GM21619 (cell line): ENCODE measurements around the gene UGT1A3.
"Not testable (repeated sequence)": the region's sequence is repeated elsewhere in the genome, so short reads cannot be mapped to it uniquely, and the experiment has no call there.

ENCODE experiments used
- ATAC-seq: cut with Tn5 transposase; IDR thresholded peaks from one replicate; pipeline ENCODE4 v1.9.1; 2021; ENCODE audit not compliant: unreplicated experiment

The UGT1A3 gene

DNA sequence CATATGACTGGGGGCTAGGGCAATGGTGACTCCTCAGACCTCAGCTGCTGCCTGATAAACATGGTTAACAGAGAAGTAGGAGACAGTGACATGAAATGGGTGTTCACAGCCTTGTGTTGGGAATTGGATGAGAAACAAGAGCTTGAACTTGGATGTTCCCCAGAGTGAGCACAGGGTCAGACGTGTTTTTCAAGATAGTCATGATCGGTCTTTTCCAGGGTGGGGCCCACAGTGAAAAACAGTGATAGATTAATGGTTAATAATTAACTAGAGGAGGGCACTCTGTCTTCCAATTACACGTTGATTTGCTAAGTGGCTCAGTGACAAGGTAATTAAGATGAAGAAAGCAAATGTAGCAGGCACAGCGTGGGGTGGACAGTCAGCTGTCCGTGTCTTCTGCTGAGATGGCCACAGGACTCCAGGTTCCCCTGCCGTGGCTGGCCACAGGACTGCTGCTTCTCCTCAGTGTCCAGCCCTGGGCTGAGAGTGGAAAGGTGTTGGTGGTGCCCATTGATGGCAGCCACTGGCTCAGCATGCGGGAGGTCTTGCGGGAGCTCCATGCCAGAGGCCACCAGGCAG lies at the start of gene UGT1A3:
TSS of gene UGT1A3 (plus strand) at position 320 of the 579 bp plus-strand sequence. CDS start at position 405, 85 bp downstream.
- ATAC-seq: no peak

DNA sequence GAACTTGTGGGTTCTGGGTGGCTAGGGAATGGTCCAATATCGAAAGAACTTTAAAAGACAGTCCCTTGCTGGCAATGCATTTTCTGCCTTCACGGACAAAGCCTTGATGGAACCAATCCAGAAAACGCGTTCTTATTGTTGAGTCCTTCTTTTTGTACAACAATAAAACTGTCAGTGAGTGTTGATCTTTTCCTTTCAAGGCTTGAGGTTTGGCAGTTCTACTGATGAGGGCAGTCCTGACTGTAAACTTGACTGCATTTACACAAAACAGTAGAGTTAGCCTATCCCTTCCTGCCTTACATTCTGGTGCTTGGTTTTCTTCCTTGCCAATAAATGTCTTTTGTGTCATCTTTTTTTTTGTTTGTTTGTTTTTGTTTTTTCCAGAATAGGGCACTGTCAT lies 49.6 kb upstream of the UGT1A3 start:
- ATAC-seq: no peak

- no peak for ATAC-seq
Measured at GRCh38 chr2:233680361-233681045, 48.3 kb upstream of the UGT1A3 start.

DNA sequence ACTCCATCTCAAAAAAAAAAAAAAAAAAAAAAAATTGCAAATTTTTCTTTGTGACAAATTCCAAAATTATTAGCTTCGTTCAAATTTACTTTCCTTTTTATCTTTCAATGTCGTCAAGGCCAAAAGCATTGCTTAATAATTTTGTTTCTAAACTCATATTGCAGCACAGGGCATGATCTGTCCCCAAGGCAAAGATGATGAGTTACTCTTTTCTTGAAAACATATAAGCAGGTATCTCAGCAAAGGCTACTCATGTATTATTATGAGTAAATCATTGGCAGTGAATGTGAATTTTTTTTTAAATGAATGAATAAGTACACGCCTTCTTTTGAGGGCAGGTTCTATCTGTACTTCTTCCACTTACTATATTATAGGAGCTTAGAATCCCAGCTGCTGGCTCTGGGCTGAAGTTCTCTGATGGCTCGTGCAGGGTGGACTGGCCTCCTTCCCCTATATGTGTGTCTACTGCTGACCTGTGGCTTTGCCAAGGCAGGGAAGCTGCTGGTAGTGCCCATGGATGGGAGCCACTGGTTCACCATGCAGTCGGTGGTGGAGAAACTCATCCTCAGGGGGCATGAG lies 47.2 kb upstream of the UGT1A3 start, which contains the start of gene UGT1A7:
TSS of gene UGT1A7 (plus strand) at position 381 of the 579 bp plus-strand sequence. CDS start at position 418, 37 bp downstream.
- no peak for ATAC-seq

DNA sequence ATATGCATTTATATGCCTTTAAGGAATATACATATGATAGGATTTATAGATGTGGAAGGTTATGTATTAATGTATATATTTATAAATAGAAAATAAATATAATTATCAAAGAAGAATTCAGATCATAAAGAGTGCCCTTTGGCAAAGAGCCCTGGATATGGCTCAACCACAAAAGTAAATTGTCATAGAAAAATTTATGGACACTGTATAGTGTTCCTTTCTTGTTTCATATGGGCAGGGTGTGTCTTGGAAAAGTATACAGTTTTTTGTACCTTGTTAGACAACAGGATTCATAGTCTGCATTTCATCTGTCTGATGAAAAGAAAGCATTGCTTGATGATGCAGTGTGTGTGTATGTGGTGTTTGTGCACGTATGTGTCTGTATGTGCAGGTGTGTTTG lies 44.2 kb upstream of the UGT1A3 start:
- no peak for ATAC-seq

GRCh38 chr2:233686928-233687327 lies 41.9 kb upstream of the UGT1A3 start:
- ATAC-seq: no peak

- no peak for ATAC-seq
Measured at GRCh38 chr2:233688341-233688740, 40.5 kb upstream of the UGT1A3 start.

DNA sequence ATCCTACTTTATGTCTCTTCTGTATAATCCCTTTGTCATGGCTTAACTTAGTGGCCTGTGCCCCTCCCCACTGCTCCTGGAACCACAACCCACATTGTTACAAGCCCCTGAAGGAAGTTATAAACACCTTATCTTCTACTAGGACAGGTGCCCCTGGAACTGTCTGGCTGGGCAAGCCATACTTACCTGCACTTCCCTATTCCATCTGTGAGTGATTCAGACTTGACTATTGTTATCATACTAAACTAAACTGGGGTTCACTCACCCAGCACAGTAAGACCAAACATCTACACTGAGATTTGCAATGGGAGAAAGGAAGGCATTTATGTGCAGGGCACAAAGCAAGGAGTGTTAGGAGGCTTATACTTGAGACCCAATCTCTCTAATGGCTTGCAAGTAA lies 39.8 kb upstream of the UGT1A3 start:
- no peak for ATAC-seq

- no peak for ATAC-seq
Measured at GRCh38 chr2:233689501-233689900, 39.3 kb upstream of the UGT1A3 start.

GRCh38 chr2:233690444-233690843 lies 38.4 kb upstream of the UGT1A3 start:
- ATAC-seq: no peak

- ATAC-seq: no peak
Measured at GRCh38 chr2:233691443-233692433, 37.1 kb upstream of the UGT1A3 start.

- ATAC-seq: no peak
Measured at GRCh38 chr2:233692648-233693047, 36.2 kb upstream of the UGT1A3 start, which contains the start of gene UGT1A6. Gene UGT1A6, plus strand, starts transcription at chr2:233692890. Its CDS starts 115 bp downstream, at chr2:233693005.

DNA sequence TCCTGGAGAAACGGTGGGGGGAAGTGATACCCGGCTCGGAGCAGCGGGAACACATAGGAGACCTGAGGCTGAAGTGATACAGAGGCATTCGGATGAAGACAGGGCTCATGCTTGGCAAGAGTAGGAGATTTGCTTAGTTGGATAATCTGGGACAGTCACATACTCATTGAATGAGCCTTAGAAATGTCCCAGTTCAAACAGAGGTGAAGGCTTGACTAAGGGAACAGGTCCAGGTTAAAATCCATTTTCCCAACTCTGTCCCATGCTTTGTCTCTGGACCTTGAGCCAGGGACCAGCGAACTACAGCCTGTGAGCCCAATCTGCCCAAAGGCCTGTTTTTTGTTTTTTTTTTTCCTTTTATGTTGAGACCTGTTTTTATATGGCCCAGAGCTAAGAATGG lies 34.9 kb upstream of the UGT1A3 start:
- ATAC-seq: no peak

DNA sequence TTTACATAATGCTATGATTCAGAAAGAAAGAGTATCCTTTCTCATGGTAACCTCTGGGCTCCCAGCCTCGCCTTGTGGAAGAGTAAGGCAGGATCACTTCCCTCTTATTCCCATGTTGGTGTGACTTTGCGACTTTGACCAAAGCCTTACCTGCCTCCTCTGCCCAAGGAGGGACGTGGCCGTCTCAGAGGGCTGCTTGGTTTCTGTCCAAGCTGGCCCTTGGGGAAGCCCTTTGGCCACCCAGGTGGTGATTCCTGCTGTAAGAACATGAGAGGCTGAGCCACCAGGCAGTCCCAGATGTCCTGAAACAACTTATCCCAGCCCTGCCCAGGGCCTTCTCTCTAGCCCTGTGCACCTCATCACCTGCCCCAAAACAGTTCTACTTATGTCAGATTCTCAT lies 30.1 kb upstream of the UGT1A3 start:
- no peak for ATAC-seq

GRCh38 chr2:233699424-233700027 lies 29.3 kb upstream of the UGT1A3 start:
- no peak for ATAC-seq

GRCh38 chr2:233700028-233700635 lies 28.7 kb upstream of the UGT1A3 start:
- no peak for ATAC-seq

- ATAC-seq: not testable (repeated sequence)
Measured at GRCh38 chr2:233700842-233701241, 28.0 kb upstream of the UGT1A3 start.

DNA sequence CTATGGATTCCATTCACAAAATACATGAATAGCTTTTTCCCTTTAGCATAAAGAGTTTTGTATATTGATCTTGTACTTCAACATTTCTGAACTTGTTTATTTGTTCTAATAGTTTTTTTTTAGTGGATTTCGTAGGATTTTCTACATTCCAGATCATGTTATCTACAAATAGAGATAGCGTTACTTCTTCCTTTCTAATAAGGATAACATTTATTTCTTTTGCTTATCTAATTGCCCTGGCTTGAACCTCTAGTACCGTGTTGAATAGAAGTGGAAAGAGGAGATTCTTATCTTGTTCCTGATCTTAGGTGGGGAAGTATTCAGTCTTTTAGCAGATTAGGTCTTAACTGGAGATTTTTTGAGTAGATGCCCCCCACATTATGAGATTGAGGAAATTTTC lies 26.6 kb upstream of the UGT1A3 start:
- no peak for ATAC-seq

DNA sequence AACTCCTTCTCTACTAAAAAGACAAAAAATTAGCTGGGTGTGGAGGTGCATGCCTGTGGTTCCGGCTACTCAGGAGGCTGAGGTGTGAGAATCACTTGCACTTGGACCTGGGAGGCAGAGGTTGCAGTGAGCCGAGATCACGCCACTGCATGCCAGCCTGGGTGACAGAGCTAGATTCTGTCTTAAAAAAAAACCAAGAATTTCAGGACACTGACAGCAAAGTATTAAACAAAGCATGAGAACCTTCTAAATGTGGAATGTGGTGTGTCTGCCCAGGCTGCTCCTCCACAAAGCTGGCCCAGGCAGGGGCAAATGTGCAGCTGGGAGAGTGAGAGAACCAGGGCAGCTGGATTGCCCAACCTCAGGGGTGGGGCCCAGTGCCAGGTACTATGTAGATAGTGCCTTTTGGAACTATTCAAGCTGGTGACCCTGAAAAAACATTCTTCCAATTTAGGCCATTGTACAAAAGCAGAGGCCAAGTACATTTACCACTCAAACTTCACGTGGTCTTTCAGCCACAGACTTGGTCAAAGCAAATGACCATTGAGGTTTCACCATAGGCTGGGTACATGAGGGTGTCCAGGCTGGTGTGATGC lies 22.8 kb upstream of the UGT1A3 start:
- no peak for ATAC-seq

DNA sequence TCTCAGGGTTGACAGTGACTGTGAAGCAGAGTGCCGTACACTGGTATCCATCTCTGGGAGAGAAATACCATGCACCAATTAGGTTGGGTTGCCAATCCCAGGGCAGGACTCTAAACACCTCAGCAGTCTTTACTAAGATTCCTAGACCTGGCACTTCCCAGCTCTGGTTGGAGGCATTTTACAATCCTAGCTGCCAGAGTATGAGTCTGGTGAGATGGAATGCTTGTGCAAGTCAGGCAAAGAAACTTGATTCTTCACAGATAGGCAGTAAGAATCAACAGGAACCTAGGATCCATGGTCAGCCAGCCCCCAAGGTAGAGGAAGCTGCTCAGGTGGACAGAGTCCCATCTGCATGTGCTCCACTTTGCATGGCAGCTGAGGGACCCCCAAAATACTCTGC lies 22.1 kb upstream of the UGT1A3 start:
- ATAC-seq: no peak
